ENCODE data around the gene TMC1. TPM values are rescaled to one million over a fixed set of nuclear protein-coding genes. Genes with fewer than 3 reads are reported as not detected.

TMC1 gene
- total RNA-seq, 1 donor from 2014 or later = not detected

DNA sequence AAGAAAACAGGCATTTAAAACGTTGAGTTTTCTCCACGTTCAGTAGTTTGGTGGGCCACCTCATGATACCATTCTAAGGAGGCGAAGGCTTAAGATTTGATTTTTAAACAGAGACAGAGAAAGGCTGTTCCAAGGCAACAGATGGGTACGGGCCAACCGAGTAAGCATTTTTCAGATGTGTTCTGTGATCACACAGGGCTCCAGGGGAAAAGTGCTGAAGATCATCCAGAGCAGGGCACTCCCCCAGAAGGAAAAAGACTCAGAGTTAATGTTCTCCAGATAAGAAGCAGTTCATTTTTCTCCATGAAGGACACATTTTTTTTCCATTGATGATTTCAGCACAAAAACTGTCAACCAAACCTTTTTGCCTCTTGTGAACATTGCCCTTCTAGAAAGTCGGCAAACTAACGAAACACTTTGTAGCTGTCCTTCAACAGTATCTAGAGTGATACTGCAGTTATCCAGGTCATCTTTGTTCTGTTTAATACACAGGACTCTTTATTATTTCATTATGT is 292.7 kb downstream of the TMC1 start:
- no peaks in the 10 kb centered on the region for H3K4me1 Mint-ChIP-seq
- H3K36me3 Mint-ChIP-seq = no peaks in the 10 kb centered on the region
- TF ChIP-seq, protein P1, sequence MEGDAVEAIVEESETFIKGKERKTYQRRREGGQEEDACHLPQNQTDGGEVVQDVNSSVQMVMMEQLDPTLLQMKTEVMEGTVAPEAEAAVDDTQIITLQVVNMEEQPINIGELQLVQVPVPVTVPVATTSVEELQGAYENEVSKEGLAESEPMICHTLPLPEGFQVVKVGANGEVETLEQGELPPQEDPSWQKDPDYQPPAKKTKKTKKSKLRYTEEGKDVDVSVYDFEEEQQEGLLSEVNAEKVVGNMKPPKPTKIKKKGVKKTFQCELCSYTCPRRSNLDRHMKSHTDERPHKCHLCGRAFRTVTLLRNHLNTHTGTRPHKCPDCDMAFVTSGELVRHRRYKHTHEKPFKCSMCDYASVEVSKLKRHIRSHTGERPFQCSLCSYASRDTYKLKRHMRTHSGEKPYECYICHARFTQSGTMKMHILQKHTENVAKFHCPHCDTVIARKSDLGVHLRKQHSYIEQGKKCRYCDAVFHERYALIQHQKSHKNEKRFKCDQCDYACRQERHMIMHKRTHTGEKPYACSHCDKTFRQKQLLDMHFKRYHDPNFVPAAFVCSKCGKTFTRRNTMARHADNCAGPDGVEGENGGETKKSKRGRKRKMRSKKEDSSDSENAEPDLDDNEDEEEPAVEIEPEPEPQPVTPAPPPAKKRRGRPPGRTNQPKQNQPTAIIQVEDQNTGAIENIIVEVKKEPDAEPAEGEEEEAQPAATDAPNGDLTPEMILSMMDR (IDR thresholded peaks at IDR 0.05; ENCODE audit: unreplicated experiment) = no peak
- no peaks in the 10 kb centered on the region for H3K27me3 Mint-ChIP-seq (ENCODE audit: low read depth)
- H3K27ac Mint-ChIP-seq = no peak overlapping the region
- no peak overlapping the region for H3K4me3 Mint-ChIP-seq
- DNase-seq (ENCODE audit: low spot score in 2 of 2, unreplicated experiment in 2 of 2) = no peak
- no peaks in the 10 kb centered on the region for H3K9me3 Mint-ChIP-seq

DNA sequence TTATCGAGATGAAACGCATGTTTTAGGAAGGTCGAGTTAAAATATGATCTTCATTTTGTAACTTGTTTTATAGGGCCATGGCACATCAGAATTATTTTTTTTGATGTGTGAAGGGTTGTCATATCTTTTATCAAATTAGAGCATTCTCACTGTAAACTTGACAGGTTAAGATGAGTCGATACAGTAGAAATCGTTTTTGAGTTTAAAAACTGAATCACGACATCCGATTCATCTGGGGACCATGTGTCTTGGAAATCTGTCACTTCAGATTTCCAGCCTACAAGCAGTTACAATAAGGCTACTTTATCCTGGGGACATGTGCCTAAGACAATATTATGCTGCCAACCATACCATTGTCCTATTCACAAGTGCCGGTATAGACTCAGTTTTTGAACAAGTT is 295.3 kb downstream of the TMC1 start:
- DNase-seq (ENCODE audit: low spot score in 2 of 2, unreplicated experiment in 2 of 2) = no peak
- no peaks in the 10 kb centered on the region for H3K4me1 Mint-ChIP-seq
- TF ChIP-seq, protein P1 (IDR thresholded peaks at IDR 0.05; ENCODE audit: unreplicated experiment) = no peak
- no peaks in the 10 kb centered on the region for H3K27me3 Mint-ChIP-seq (ENCODE audit: low read depth)
- no peaks in the 10 kb centered on the region for H3K9me3 Mint-ChIP-seq
- no peak overlapping the region for H3K4me3 Mint-ChIP-seq
- no peak overlapping the region for H3K27ac Mint-ChIP-seq
- no peaks in the 10 kb centered on the region for H3K36me3 Mint-ChIP-seq

DNA sequence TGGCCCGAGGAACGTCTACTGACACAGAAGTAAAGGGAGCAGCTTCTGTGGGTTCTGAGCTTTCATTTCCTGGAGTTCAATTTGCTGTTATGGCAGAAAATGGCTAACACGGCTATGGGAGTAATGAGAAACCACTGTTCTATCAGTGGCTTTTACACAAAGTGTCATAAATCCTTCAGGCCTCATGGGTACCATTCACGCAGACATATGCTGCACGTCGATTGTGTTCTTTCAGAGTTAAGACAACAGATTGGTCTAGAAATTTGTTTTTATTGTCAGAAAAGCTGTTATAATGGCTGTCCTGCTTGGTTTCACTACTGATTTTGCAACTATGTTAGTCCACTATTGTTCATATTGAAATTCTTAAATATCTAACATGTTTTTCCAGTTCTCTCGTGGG is 296.0 kb downstream of the TMC1 start:
- Mint-ChIP-seq H3K4me1 (peaks cover 5% of the 10 kb centered on the region), H3K9me3 (no peaks in the 10 kb centered on the region), H3K4me3 (no peak overlapping the region), H3K36me3 (no peaks in the 10 kb centered on the region), H3K27me3 (ENCODE audit: low read depth) (no peaks in the 10 kb centered on the region), H3K27ac (no peak overlapping the region)
- no peak for DNase-seq (ENCODE audit: low spot score in 2 of 2, unreplicated experiment in 2 of 2)
- TF ChIP-seq, protein P1 (IDR thresholded peaks at IDR 0.05; ENCODE audit: unreplicated experiment) = no peak

DNA sequence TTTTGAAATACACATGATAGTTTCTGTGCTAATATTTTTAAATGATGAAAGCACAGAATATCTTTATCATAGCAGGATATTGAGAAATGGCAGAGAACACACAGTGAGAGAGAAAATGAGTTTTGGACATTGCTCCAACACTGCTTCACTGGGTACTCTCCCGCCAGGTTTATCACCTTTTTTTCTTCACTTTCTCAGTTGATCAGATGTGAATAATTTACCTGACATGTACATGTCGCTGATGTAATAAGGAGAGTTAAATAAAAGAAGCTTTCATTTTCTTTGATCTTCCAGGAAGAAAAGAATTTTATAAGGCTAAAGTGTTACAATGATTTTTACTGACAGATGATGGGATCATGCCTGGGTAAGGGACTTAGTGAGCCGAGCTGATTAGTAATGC is 297.0 kb downstream of the TMC1 start:
- no peak for DNase-seq (ENCODE audit: low spot score in 2 of 2, unreplicated experiment in 2 of 2)
- TF ChIP-seq, protein P1 (IDR thresholded peaks at IDR 0.05; ENCODE audit: unreplicated experiment) = no peak
- H3K36me3 Mint-ChIP-seq = no peaks in the 10 kb centered on the region
- no peak overlapping the region for H3K4me3 Mint-ChIP-seq
- H3K27ac Mint-ChIP-seq = no peak overlapping the region
- H3K9me3 Mint-ChIP-seq = no peaks in the 10 kb centered on the region
- H3K4me1 Mint-ChIP-seq = peaks cover 7% of the 10 kb centered on the region
- H3K27me3 Mint-ChIP-seq (ENCODE audit: low read depth) = no peaks in the 10 kb centered on the region

DNA sequence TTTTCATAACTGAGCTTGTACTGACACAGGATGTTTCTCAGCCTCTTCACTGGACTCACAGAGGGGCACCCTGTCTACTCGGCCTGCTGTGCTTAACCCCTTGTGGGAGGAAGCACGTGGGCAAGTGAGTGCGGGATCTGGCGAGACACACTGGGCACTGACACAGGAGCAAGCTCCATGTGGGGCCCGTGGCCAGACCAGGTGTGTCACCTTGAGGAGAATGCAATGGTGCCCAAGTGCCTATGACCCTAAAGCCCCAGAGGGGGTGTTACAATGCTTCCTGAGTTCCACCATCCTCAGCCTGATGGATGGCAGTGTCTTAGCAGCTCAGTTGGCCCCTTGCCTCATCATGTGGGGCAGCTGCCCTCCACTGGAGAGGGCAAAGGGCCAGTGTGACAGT is 302.6 kb downstream of the TMC1 start:
- TF ChIP-seq, protein P1 (IDR thresholded peaks at IDR 0.05; ENCODE audit: unreplicated experiment) = no peak
- DNase-seq (ENCODE audit: low spot score in 2 of 2, unreplicated experiment in 2 of 2) = no peak
- H3K27ac Mint-ChIP-seq = no peak overlapping the region
- no peaks in the 10 kb centered on the region for H3K36me3 Mint-ChIP-seq
- no peak overlapping the region for H3K4me3 Mint-ChIP-seq
- H3K27me3 Mint-ChIP-seq (ENCODE audit: low read depth) = no peaks in the 10 kb centered on the region
- H3K9me3 Mint-ChIP-seq = no peaks in the 10 kb centered on the region
- H3K4me1 Mint-ChIP-seq = peaks cover 22% of the 10 kb centered on the region
